Esophagus muscularis mucosa (tissue), 4 donors: ENCODE data around the gene KRT33A. TPM values are rescaled to one million over a fixed set of nuclear protein-coding genes. Genes with fewer than 3 reads are reported as not detected.

Experiments used
- DNase-seq: peaks from one replicate; pipeline ENCODE4 v3.0.0-alpha.2; 2017; ENCODE audit errors: extremely low spot score
- H3K27ac ChIP-seq, 4 donors: fragments of 200-600 bp; sonication (generic); replicated peaks in 1 of 4; 1 replicate in 3 of 4; 2 replicates in 1 of 4; pipeline ENCODE4 v1.5.1; 2016 to 2019; ENCODE audit warnings: mild to moderate bottlenecking in 1 of 4
- H3K27me3 ChIP-seq, 4 donors: fragments of 200-600 bp; sonication (generic); one replicate each; pipeline versions ENCODE4 v1.5.1 to v1.6.0; 2016 to 2019
- H3K36me3 ChIP-seq, 4 donors: fragments of 200-600 bp; sonication (generic); one replicate each; pipeline ENCODE4 v1.5.1; 2016 to 2019
- H3K4me1 ChIP-seq, 4 donors: fragments of 200-600 bp; sonication (generic); one replicate each; pipeline ENCODE4 v1.5.1; 2016 to 2019
- H3K4me3 ChIP-seq, 4 donors: fragments of 200-600 bp; sonication (generic); 1 replicate in 2 of 4; 2 replicates in 2 of 4; pipeline ENCODE4 v1.5.1; 2016 to 2019; ENCODE audit warnings: mild to moderate bottlenecking in 4 of 4, moderate library complexity in 1 of 4
- H3K9me3 ChIP-seq, 4 donors: fragments of 200-600 bp; sonication (generic); 1 replicate in 3 of 4; 2 replicates in 1 of 4; pipeline ENCODE4 v1.5.1; 2016 to 2019
- CTCF ChIP-seq, 3 experiments: fragments of 200-600 bp in 2 of 3; fragments of 450-650 bp in 1 of 3; sonication (generic) in 2 of 3; IDR thresholded peaks; one replicate each; pipeline ENCODE4 v1.5.1; 2017 to 2019; ENCODE audit warnings: antibody characterized with exemption in 3 of 3, mild to moderate bottlenecking in 2 of 3, moderate library complexity in 1 of 3
- EP300 ChIP-seq: sonication (generic); formaldehyde crosslinking; IDR thresholded peaks from one replicate; pipeline ENCODE4 v1.6.1; 2017; ENCODE audit warnings: antibody characterized with exemption
- POLR2A ChIP-seq: fragments of 450-650 bp; IDR thresholded peaks from one replicate; pipeline ENCODE4 v1.6.1; 2017; ENCODE audit warnings: antibody characterized with exemption, moderate library complexity, mild to moderate bottlenecking, low read depth
- POLR2AphosphoS5 ChIP-seq, 2 donors: sonication (generic); formaldehyde crosslinking; IDR thresholded peaks; one replicate each; pipeline ENCODE4 v1.6.1; 2017; ENCODE audit warnings: antibody characterized with exemption in 2 of 2
- WGBS: methylation state at CpG from one replicate; pipeline ENCODE4 v1.1.5; 2018; 5-methylcytosine and 5-hydroxymethylcytosine counted together
- intact Hi-C: fragments of 100-400 bp; cut with DNase I; formaldehyde crosslinking; loops from one replicate; pipeline ENCODE4 v1.15.1; 2023
- total RNA-seq, 4 donors: library from RNA; depleted of rRNA; stranded (reverse); fragments of >200 nt; gene quantifications; one replicate each; pipeline versions ENCODE4 v1.1.0 to v1.2.1, GENCODE V29; 2016

The KRT33A gene
- total RNA-seq, 4 donors from 2014 or later, result not detected

GRCh38 chr17:41301916-41302901, 48.4 kb downstream of the KRT33A start, which contains the start of gene KRTAP29-1:
KRTAP29-1 (minus strand) TSS chr17:41302851; CDS start chr17:41302851, 0 bp downstream.
- H3K4me3 ChIP-seq, result no peak within 1 kb of the TSS
- intact Hi-C loops, result no loop called here
- H3K27me3 ChIP-seq, result peaks cover 0 to 13% (median 0%) of the 10 kb centered on the region in 4 donors
- no peak within 1 kb of the TSS for H3K27ac ChIP-seq
- 61% methylated on average over 10 of the region's 11 CpGs for WGBS
- H3K9me3 ChIP-seq, result no peaks in the 10 kb centered on the region
- DNase-seq, result no peak
- H3K4me1 ChIP-seq, result peaks cover 0 to 4% (median 0%) of the 10 kb centered on the region in 4 donors
- TF ChIP-seq CTCF (IDR thresholded peaks at IDR 0.05) (no peak), POLR2A (no peak), EP300 (no peak), POLR2AphosphoS5 (IDR thresholded peaks at IDR 0.05) (no peak)
- H3K36me3 ChIP-seq, result no peaks in the 10 kb centered on the region

GRCh38 chr17:41301204-41301790, 49.3 kb downstream of the KRT33A start:
- WGBS, result 77% methylated on average over 5 of the region's 5 CpGs
- no peak overlapping the region for H3K4me3 ChIP-seq
- peaks cover 0 to 4% (median 0%) of the 10 kb centered on the region in 4 donors for H3K4me1 ChIP-seq
- TF ChIP-seq POLR2A (no peak), EP300 (no peak), CTCF (IDR thresholded peaks at IDR 0.05) (no peak), POLR2AphosphoS5 (IDR thresholded peaks at IDR 0.05) (no peak)
- H3K27me3 ChIP-seq, result peaks cover 0 to 8% (median 0%) of the 10 kb centered on the region in 4 donors
- H3K36me3 ChIP-seq, result no peaks in the 10 kb centered on the region
- intact Hi-C loops, result no loop called here
- H3K27ac ChIP-seq, result no peak overlapping the region
- no peak for DNase-seq
- H3K9me3 ChIP-seq, result no peaks in the 10 kb centered on the region

GRCh38 chr17:41298458-41299135, 52.0 kb downstream of the KRT33A start:
- Histone ChIP-seq H3K27ac (no peak overlapping the region), H3K4me1 (peaks cover 0 to 4% (median 0%) of the 10 kb centered on the region in 4 donors), H3K36me3 (no peaks in the 10 kb centered on the region), H3K4me3 (no peak overlapping the region), H3K9me3 (no peaks in the 10 kb centered on the region), H3K27me3 (peaks cover 0 to 8% (median 0%) of the 10 kb centered on the region in 4 donors)
- peak; percentile 55 for DNase-seq
- intact Hi-C loops, result no loop called here
- TF ChIP-seq EP300, result no peak
- no peak for TF ChIP-seq POLR2A
- TF ChIP-seq CTCF (IDR thresholded peaks at IDR 0.05), result no peak
- no peak for TF ChIP-seq POLR2AphosphoS5 (IDR thresholded peaks at IDR 0.05)
- WGBS, result 95% methylated on average over 20 of the region's 20 CpGs

- H3K4me3 ChIP-seq, result no peak overlapping the region
- 42% methylated on average over 1 of the region's 1 CpG for WGBS
- no peaks in the 10 kb centered on the region for H3K36me3 ChIP-seq
- H3K27me3 ChIP-seq, result peaks cover 0 to 8% (median 0%) of the 10 kb centered on the region in 4 donors
- TF ChIP-seq EP300 (no peak), POLR2AphosphoS5 (IDR thresholded peaks at IDR 0.05) (no peak), POLR2A (no peak), CTCF (IDR thresholded peaks at IDR 0.05) (no peak)
- no peak overlapping the region for H3K27ac ChIP-seq
- H3K9me3 ChIP-seq, result no peaks in the 10 kb centered on the region
- intact Hi-C loops, result no loop called here
- DNase-seq, result peak; percentile 7
- peaks cover 0 to 4% (median 0%) of the 10 kb centered on the region in 4 donors for H3K4me1 ChIP-seq
Measured at GRCh38 chr17:41296846-41297245, 53.8 kb downstream of the KRT33A start.

Other genes with a start within 250 kb of the KRT33A start
- not detected for gene KRTAP4-16, start 248.6 kb downstream of the KRT33A start, total RNA-seq
- gene KRTAP4-9, start 245.4 kb downstream of the KRT33A start, total RNA-seq, result not detected
- gene KRTAP4-11, start 232.5 kb downstream of the KRT33A start, total RNA-seq, result not detected
- gene KRTAP4-12, start 226.6 kb downstream of the KRT33A start, total RNA-seq, result not detected
- not detected for gene KRTAP4-6, start 210.3 kb downstream of the KRT33A start, total RNA-seq
- not detected for gene KRTAP4-5, start 201.0 kb downstream of the KRT33A start, total RNA-seq
- gene KRTAP4-4, start 190.1 kb downstream of the KRT33A start, total RNA-seq, result not detected
- gene KRTAP4-3, start 182.6 kb downstream of the KRT33A start, total RNA-seq, result not detected
- not detected for gene KRTAP4-2, start 172.6 kb downstream of the KRT33A start, total RNA-seq
- gene KRTAP4-1, start 165.9 kb downstream of the KRT33A start, total RNA-seq, result not detected
- gene KRTAP9-1, start 160.9 kb downstream of the KRT33A start, total RNA-seq, result not detected
- not detected for gene KRTAP9-2, start 124.2 kb downstream of the KRT33A start, total RNA-seq
- gene KRTAP9-3, start 118.4 kb downstream of the KRT33A start, total RNA-seq, result not detected
- not detected for gene KRTAP9-8, start 112.8 kb downstream of the KRT33A start, total RNA-seq
- gene KRTAP9-4, start 101.1 kb downstream of the KRT33A start, total RNA-seq, result not detected
- not detected for gene KRTAP9-9, start 95.4 kb downstream of the KRT33A start, total RNA-seq
- not detected for gene KRTAP9-6, start 85.5 kb downstream of the KRT33A start, total RNA-seq
- gene KRTAP9-7, start 75.1 kb downstream of the KRT33A start, total RNA-seq, result not detected
- gene KRTAP29-1, start 48.0 kb downstream of the KRT33A start, total RNA-seq, result not detected
- not detected for gene KRTAP16-1, start 41.5 kb downstream of the KRT33A start, total RNA-seq
- not detected for gene KRTAP17-1, start 35.1 kb downstream of the KRT33A start, total RNA-seq
- not detected for gene KRT33B, start 19.0 kb upstream of the KRT33A start, total RNA-seq
- gene KRT34, start 31.5 kb upstream of the KRT33A start, total RNA-seq, result not detected
- gene KRT31, start 46.8 kb upstream of the KRT33A start, total RNA-seq, result not detected
- gene KRT37, start 73.8 kb upstream of the KRT33A start, total RNA-seq, result not detected
- not detected for gene KRT38, start 90.2 kb upstream of the KRT33A start, total RNA-seq
- gene KRT32, start 116.6 kb upstream of the KRT33A start, total RNA-seq, result not detected
- not detected for gene KRT35, start 130.3 kb upstream of the KRT33A start, total RNA-seq
- not detected for gene KRT36, start 139.1 kb upstream of the KRT33A start, total RNA-seq
- 10 to 100 TPM in 1 of 4 donors, under 1 TPM in 2, not detected in 1; 0.39 to 23.3 (median 0.52) TPM for gene KRT13, start 154.8 kb upstream of the KRT33A start, total RNA-seq
- gene KRT15, start 168.1 kb upstream of the KRT33A start, total RNA-seq, result 1 to 10 TPM in 1 of 4 donors, not detected in 3; 3.3 TPM
- 1 to 10 TPM; 2.1 to 5.7 (median 3.1) TPM for gene KRT19, start 177.5 kb upstream of the KRT33A start, total RNA-seq
- gene KRT9, start 221.2 kb upstream of the KRT33A start, total RNA-seq, result not detected
- 1 to 10 TPM in 1 of 4 donors, not detected in 3; 2.9 TPM for gene KRT14, start 236.1 kb upstream of the KRT33A start, total RNA-seq